ENCODE results near the gene PPARA.
A peak's percentile ranks its signal among the peaks of the same experiment; 100 is the strongest.

- TF ChIP-seq, protein P1, sequence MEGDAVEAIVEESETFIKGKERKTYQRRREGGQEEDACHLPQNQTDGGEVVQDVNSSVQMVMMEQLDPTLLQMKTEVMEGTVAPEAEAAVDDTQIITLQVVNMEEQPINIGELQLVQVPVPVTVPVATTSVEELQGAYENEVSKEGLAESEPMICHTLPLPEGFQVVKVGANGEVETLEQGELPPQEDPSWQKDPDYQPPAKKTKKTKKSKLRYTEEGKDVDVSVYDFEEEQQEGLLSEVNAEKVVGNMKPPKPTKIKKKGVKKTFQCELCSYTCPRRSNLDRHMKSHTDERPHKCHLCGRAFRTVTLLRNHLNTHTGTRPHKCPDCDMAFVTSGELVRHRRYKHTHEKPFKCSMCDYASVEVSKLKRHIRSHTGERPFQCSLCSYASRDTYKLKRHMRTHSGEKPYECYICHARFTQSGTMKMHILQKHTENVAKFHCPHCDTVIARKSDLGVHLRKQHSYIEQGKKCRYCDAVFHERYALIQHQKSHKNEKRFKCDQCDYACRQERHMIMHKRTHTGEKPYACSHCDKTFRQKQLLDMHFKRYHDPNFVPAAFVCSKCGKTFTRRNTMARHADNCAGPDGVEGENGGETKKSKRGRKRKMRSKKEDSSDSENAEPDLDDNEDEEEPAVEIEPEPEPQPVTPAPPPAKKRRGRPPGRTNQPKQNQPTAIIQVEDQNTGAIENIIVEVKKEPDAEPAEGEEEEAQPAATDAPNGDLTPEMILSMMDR (IDR thresholded peaks at IDR 0.05), result no peak
- no peak for TF ChIP-seq GATA2 (CRISPR knock-in tag; IDR thresholded peaks at IDR 0.05)
- TF ChIP-seq CHD2 (IDR thresholded peaks at IDR 0.05; ENCODE audit: low read length, partially characterized antibody), result no peak
- TF ChIP-seq RXRA (IDR thresholded peaks at IDR 0.05; ENCODE audit: borderline replicate concordance, low read depth), result no peak
- no peak for TF ChIP-seq JUND (IDR thresholded peaks at IDR 0.05)
- TF ChIP-seq EP300 (IDR thresholded peaks at IDR 0.05; ENCODE audit: borderline replicate concordance in 1 of 2, low read depth in 1 of 2, low read length in 1 of 2), result no peak
- no peak for TF ChIP-seq SMC3 (IDR thresholded peaks at IDR 0.05; ENCODE audit: low read depth, low read length)
- peak; percentile 59 for TF ChIP-seq NRF1 (IDR thresholded peaks at IDR 0.05; ENCODE audit: low read depth, low read length)
- no peak for TF ChIP-seq POLR2AphosphoS5 (IDR thresholded peaks at IDR 0.05; ENCODE audit: low read depth, low read length)
- TF ChIP-seq MAX (IDR thresholded peaks at IDR 0.05; ENCODE audit: low read depth), result no peak
These were observed 540 bp downstream of the PPARA start for GRCh38 chr22:46150655-46151477.
